ENCODE data around the gene ELSPBP1. TPM values are rescaled to one million over a fixed set of nuclear protein-coding genes. Genes with fewer than 3 reads are reported as not detected.
"Not testable (repeated sequence)": the region's sequence is repeated elsewhere in the genome, so short reads cannot be mapped to it uniquely, and the experiment has no call there.

ELSPBP1 gene
- polyA plus RNA-seq, 1 experiment = not detected

DNA sequence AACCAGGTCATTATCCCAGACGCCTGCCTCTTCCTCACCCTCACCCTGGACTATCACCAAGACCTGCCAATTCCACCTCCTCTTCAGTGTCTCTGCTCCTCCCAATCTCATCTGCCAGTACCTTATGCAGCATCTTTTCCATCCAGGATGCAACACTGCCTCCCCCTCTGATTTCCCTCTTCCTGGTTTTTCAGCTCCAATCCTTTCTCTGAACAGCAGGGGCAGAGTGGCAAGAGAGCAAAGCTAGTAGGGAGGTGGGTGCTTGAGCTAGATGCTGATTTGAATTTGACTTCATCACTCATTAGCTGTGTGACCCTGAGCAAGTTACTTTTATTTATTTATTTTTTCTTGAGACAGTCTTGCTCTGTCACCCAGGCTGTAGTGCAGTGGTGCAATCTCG, 75.0 kb downstream of the ELSPBP1 start:
- H3K4me3 ChIP-seq (ENCODE audit: low read depth, low read length) = no peak overlapping the region
- no peak overlapping the region for H3K27ac ChIP-seq (ENCODE audit: low read depth, low read length)
- ChIA-PET CTCF (no interaction called here), POLR2A (no interaction called here)
- no peak for DNase-seq (ENCODE audit: low read depth, low spot score)
- H3K9me3 ChIP-seq (ENCODE audit: control insufficient read depth, insufficient read depth, low read length) = no peaks in the 10 kb centered on the region
- TF ChIP-seq, protein P1, sequence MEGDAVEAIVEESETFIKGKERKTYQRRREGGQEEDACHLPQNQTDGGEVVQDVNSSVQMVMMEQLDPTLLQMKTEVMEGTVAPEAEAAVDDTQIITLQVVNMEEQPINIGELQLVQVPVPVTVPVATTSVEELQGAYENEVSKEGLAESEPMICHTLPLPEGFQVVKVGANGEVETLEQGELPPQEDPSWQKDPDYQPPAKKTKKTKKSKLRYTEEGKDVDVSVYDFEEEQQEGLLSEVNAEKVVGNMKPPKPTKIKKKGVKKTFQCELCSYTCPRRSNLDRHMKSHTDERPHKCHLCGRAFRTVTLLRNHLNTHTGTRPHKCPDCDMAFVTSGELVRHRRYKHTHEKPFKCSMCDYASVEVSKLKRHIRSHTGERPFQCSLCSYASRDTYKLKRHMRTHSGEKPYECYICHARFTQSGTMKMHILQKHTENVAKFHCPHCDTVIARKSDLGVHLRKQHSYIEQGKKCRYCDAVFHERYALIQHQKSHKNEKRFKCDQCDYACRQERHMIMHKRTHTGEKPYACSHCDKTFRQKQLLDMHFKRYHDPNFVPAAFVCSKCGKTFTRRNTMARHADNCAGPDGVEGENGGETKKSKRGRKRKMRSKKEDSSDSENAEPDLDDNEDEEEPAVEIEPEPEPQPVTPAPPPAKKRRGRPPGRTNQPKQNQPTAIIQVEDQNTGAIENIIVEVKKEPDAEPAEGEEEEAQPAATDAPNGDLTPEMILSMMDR (IDR thresholded peaks at IDR 0.05; ENCODE audit: low read depth, low read length) = no peak
- H3K27me3 ChIP-seq (ENCODE audit: control insufficient read depth, insufficient read depth, low read length) = no peaks in the 10 kb centered on the region

DNA sequence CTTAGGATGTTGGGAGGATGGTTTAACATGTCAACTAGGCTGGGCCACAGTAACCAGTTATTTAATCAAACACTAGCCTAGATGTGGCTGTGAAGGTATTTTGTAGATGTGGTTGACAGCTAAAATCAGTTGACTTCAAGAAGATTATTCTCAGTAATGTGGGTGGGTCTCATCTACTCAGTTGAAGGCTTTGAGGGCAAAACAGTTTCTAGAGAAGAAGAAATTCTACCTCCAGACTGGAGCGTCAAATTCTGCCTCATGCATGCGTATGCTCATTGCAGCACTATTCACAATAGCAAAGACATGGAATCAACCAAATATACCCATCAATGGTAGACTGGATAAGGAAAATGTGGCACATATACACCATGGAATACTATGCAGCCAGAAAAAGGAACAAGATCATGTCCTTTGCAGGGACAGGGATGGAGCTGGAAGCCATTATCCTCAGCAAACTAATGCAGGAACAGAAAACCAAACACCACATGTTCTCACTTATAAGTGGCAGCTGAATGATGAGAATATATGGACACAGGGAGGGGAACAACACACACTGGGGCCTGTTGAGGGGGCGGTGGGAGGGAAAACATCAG, 75.8 kb downstream of the ELSPBP1 start:
- H3K27ac ChIP-seq (ENCODE audit: low read depth, low read length); POLR2A ChIA-PET; H3K27me3 ChIP-seq (ENCODE audit: control insufficient read depth, insufficient read depth, low read length); DNase-seq (ENCODE audit: low read depth, low spot score); H3K4me3 ChIP-seq (ENCODE audit: low read depth, low read length); H3K9me3 ChIP-seq (ENCODE audit: control insufficient read depth, insufficient read depth, low read length): not testable (repeated sequence)
- CTCF ChIA-PET = interaction anchor here (0.6 kb wide), 1 partner anchor 155 kb away, joined by 3 read pairs; no protein-coding TSS in a partner anchor

Other genes with a start within 250 kb of the ELSPBP1 start
- 114 and 123 TPM in 2 replicates for gene NOP53, start 249.1 kb upstream of the ELSPBP1 start, polyA plus RNA-seq (2011; rRNA removed)
- gene SELENOW, start 215.9 kb upstream of the ELSPBP1 start, polyA plus RNA-seq (2011; rRNA removed) = 177 and 221 TPM in 2 replicates
- gene TPRX1, start 190.1 kb upstream of the ELSPBP1 start, polyA plus RNA-seq (2011; rRNA removed) = not detected in 2 replicates
- not detected in 2 replicates for gene CRX, start 172.7 kb upstream of the ELSPBP1 start, polyA plus RNA-seq (2011; rRNA removed)
- not detected in 2 replicates for gene TPRX2, start 135.4 kb upstream of the ELSPBP1 start, polyA plus RNA-seq (2011; rRNA removed)
- not detected in 2 replicates for gene SULT2A1, start 108.3 kb upstream of the ELSPBP1 start, polyA plus RNA-seq (2011; rRNA removed)
- not detected in 2 replicates for gene BSPH1, start 2.5 kb upstream of the ELSPBP1 start, polyA plus RNA-seq (2011; rRNA removed)
- gene CABP5, start 49.4 kb downstream of the ELSPBP1 start, polyA plus RNA-seq (2011; rRNA removed) = not detected in 2 replicates
- 8.0 and 10.4 TPM in 2 replicates for gene PLA2G4C, start 116.2 kb downstream of the ELSPBP1 start, polyA plus RNA-seq (2011; rRNA removed)
- 7.6 and 8.2 TPM in 2 replicates for gene LIG1, start 175.7 kb downstream of the ELSPBP1 start, polyA plus RNA-seq (2011; rRNA removed)
- gene ZSWIM9, start 176.0 kb downstream of the ELSPBP1 start, polyA plus RNA-seq (2011; rRNA removed) = 0.66 and 0.83 TPM in 2 replicates